Neural cell (in vitro differentiated cells): ENCODE measurements around the gene HOXB9. TPM values are rescaled to one million over a fixed set of nuclear protein-coding genes. Genes with fewer than 3 reads are reported as not detected.

ENCODE experiments used
- H2AFZ ChIP-seq: fragments of 200-600, 300-800 bp; sonication (generic), shearing (Covaris generic); 2 replicates; pipeline ENCODE4 v1.6.0; 2014; ENCODE audit warnings: low read depth, mild to moderate bottlenecking, antibody characterized with exemption, low read length, moderate library complexity
- H3F3A ChIP-seq: fragments of 200-600 bp; shearing (Covaris generic); 2 replicates; pipeline ENCODE4 v1.6.1; 2016; ENCODE audit warnings: mild to moderate bottlenecking, moderate library complexity, mixed read lengths, antibody characterized with exemption, low read length; ENCODE audit not compliant: insufficient read depth, poor library complexity, severe bottlenecking
- H3K27ac ChIP-seq: fragments of 200-600, 300-800 bp; sonication (generic), shearing (Covaris generic); 2 replicates; pipeline ENCODE4 v1.5.1; 2014; ENCODE audit warnings: mild to moderate bottlenecking, low read length, moderate library complexity
- H3K27me3 ChIP-seq: fragments of 300-800, 200-600 bp; sonication (generic), shearing (Covaris generic); 2 replicates; pipeline ENCODE4 v1.6.0; 2014; ENCODE audit warnings: mild to moderate bottlenecking, low read depth, low read length, moderate library complexity; ENCODE audit not compliant: insufficient read depth
- H3K36me3 ChIP-seq: fragments of 300-800, 200-600 bp; sonication (generic), shearing (Covaris generic); 2 replicates; pipeline ENCODE4 v1.5.1; 2014; ENCODE audit warnings: mild to moderate bottlenecking, antibody characterized with exemption, low read length, moderate library complexity; ENCODE audit not compliant: insufficient read depth
- H3K4me2 ChIP-seq: fragments of 300-800, 200-600 bp; sonication (generic), shearing (Covaris generic); 2 replicates; pipeline ENCODE4 v1.6.0; 2014; ENCODE audit warnings: mild to moderate bottlenecking, low read length
- H3K4me3 ChIP-seq: fragments of 300-800, 200-600 bp; sonication (generic), shearing (Covaris generic); 2 replicates; pipeline ENCODE4 v1.5.1; 2014; ENCODE audit warnings: mild to moderate bottlenecking, low read length, moderate library complexity
- H3K79me2 ChIP-seq: fragments of 200-600 bp; shearing (Covaris generic); replicated peaks from 2 replicates; pipeline ENCODE4 v1.6.0; 2014; ENCODE audit warnings: mild to moderate bottlenecking, low read length, moderate library complexity; ENCODE audit not compliant: insufficient read depth
- H3K9ac ChIP-seq: fragments of 300-800, 200-600 bp; sonication (generic), shearing (Covaris generic); 2 replicates; pipeline ENCODE4 v1.6.1; 2016; ENCODE audit warnings: mild to moderate bottlenecking, low read length, mixed read lengths
- H3K9me2 ChIP-seq: fragments of 200-600 bp; shearing (Covaris generic); 2 replicates; pipeline ENCODE4 v1.6.1; 2016; ENCODE audit warnings: mild to moderate bottlenecking, low read length, mixed read lengths; ENCODE audit not compliant: insufficient read depth
- H3K9me3 ChIP-seq: fragments of 200-600, 300-800 bp; sonication (generic), shearing (Covaris generic); 2 replicates; pipeline ENCODE4 v1.6.1; 2016; ENCODE audit warnings: mild to moderate bottlenecking, mixed run types, low read length, moderate library complexity, mixed read lengths
- H4K20me1 ChIP-seq: fragments of 200-600 bp; shearing (Covaris generic); 2 replicates; pipeline ENCODE4 v1.6.1; 2016; ENCODE audit warnings: mild to moderate bottlenecking, mixed run types; ENCODE audit not compliant: insufficient read depth
- CTCF ChIP-seq: fragments of 450-650 bp; IDR thresholded peaks from 2 replicates; pipeline ENCODE4 v1.5.1; 2014; ENCODE audit warnings: antibody characterized with exemption, mild to moderate bottlenecking, moderate library complexity; ENCODE audit not compliant: poor library complexity, severe bottlenecking
- EP300 ChIP-seq: fragments of 450-650 bp; conservative IDR thresholded peaks from 2 replicates; pipeline ENCODE4 v1.6.1; 2014; ENCODE audit warnings: antibody characterized with exemption, mild to moderate bottlenecking, moderate library complexity; ENCODE audit not compliant: poor library complexity, severe bottlenecking
- EZH2 ChIP-seq: fragments of 200-600, 300-800 bp; shearing (Covaris generic), sonication (generic); IDR thresholded peaks from 2 replicates; pipeline ENCODE4 v1.6.1; 2014; ENCODE audit warnings: antibody characterized with exemption, low read length, borderline replicate concordance, mild to moderate bottlenecking; ENCODE audit not compliant: insufficient read depth, poor library complexity, severe bottlenecking
- MXI1 ChIP-seq: fragments of 450-650 bp; conservative IDR thresholded peaks from 2 replicates; pipeline ENCODE4 v1.6.1; 2014; ENCODE audit warnings: antibody characterized with exemption, mild to moderate bottlenecking; ENCODE audit not compliant: poor library complexity, severe bottlenecking
- POLR2AphosphoS5 ChIP-seq: IDR thresholded peaks from 2 replicates; pipeline ENCODE4 v1.6.1; 2012
- RAD21 ChIP-seq: fragments of 450-650 bp; conservative IDR thresholded peaks from 2 replicates; pipeline ENCODE4 v1.6.1; 2014; ENCODE audit warnings: antibody characterized with exemption, mild to moderate bottlenecking, moderate library complexity
- REST ChIP-seq: IDR thresholded peaks from 2 replicates; pipeline ENCODE4 v1.6.1; 2012; ENCODE audit warnings: borderline replicate concordance
- SMC3 ChIP-seq: fragments of 450-650 bp; conservative IDR thresholded peaks from 2 replicates; pipeline ENCODE4 v1.6.1; 2014; ENCODE audit warnings: antibody characterized with exemption, mild to moderate bottlenecking, moderate library complexity; ENCODE audit not compliant: poor library complexity
- TAF1 ChIP-seq: IDR thresholded peaks from 2 replicates; pipeline ENCODE4 v1.6.1; 2012; ENCODE audit warnings: low read depth
- polyA plus RNA-seq: library from polyadenylated mRNA; depleted of rRNA; stranded (reverse); fragments of >200 nt; gene quantifications from 2 replicates; pipeline ENCODE4 v1.2.3, GENCODE V29; 2014

The HOXB9 gene
- polyA plus RNA-seq, 1 donor from 2014 or later = not detected

GRCh38 chr17:48603959-48604769 is 22.0 kb downstream of the HOXB9 start:
- Histone ChIP-seq H3K79me2 (no peaks in the 10 kb centered on the region), H3K36me3 (no peaks in the 10 kb centered on the region), H3F3A (no peaks in the 10 kb centered on the region), H3K27ac (no peak overlapping the region), H3K9me3 (peaks cover 31% of the 10 kb centered on the region), H3K4me3 (no peak overlapping the region), H2AFZ (no peak overlapping the region), H3K9ac (no peak overlapping the region), H3K4me2 (no peak overlapping the region), H3K9me2 (no peaks in the 10 kb centered on the region), H3K27me3 (peaks cover 99% of the 10 kb centered on the region), H4K20me1 (no peaks in the 10 kb centered on the region)
- TF ChIP-seq CTCF = no peak
- TF ChIP-seq RAD21 = no peak
- no peak for TF ChIP-seq EZH2
- no peak for TF ChIP-seq TAF1
- TF ChIP-seq MXI1 = no peak
- TF ChIP-seq EP300 = no peak
- no peak for TF ChIP-seq REST
- no peak for TF ChIP-seq SMC3
- TF ChIP-seq POLR2AphosphoS5 = no peak

- no peaks in the 10 kb centered on the region for H4K20me1 ChIP-seq
- no peak overlapping the region for H3K9ac ChIP-seq
- no peak overlapping the region for H3K27ac ChIP-seq
- TF ChIP-seq EP300 = no peak
- TF ChIP-seq CTCF = no peak
- TF ChIP-seq REST = no peak
- TF ChIP-seq SMC3 = no peak
- TF ChIP-seq EZH2 = no peak
- no peak for TF ChIP-seq RAD21
- no peak for TF ChIP-seq POLR2AphosphoS5
- no peak for TF ChIP-seq TAF1
- no peak for TF ChIP-seq MXI1
- no peaks in the 10 kb centered on the region for H3K36me3 ChIP-seq
- no peaks in the 10 kb centered on the region for H3F3A ChIP-seq
- H3K9me3 ChIP-seq = peaks cover 27% of the 10 kb centered on the region
- H3K79me2 ChIP-seq = no peaks in the 10 kb centered on the region
- H3K4me2 ChIP-seq = no peak overlapping the region
- no peaks in the 10 kb centered on the region for H3K9me2 ChIP-seq
- peaks cover 100% of the 10 kb centered on the region for H3K27me3 ChIP-seq
- H3K4me3 ChIP-seq = no peak overlapping the region
- H2AFZ ChIP-seq = no peak overlapping the region
Observed at GRCh38 chr17:48601539-48602425, 24.4 kb downstream of the HOXB9 start.
